ENCODE data around the gene PLCH2.

GRCh38 chr1:2462819-2463218 lies 13.3 kb upstream of the PLCH2 start:
- TF ChIP-seq POLR2AphosphoS5 (IDR thresholded peaks at IDR 0.05) (no peak), CTCF (IDR thresholded peaks at IDR 0.05) (no peak), POLR2A (IDR thresholded peaks at IDR 0.05) (no peak), EP300 (IDR thresholded peaks at IDR 0.05; ENCODE audit: low read depth) (no peak)

All from transverse colon (tissue), 4 donors.